Thoracic aorta (tissue), 2 donors: ENCODE results near the gene LPCAT4. TPM values are rescaled to one million over a fixed set of nuclear protein-coding genes. Genes with fewer than 3 reads are reported as not detected.

ENCODE experiments used
- ATAC-seq: fragments of 150-250 bp; one replicate; pipeline ENCODE4 v1.8.0; 2017; ENCODE audit warnings: low read depth; ENCODE audit not compliant: insufficient number of reproducible peaks, low FRiP score
- DNase-seq: peaks from one replicate; pipeline ENCODE4 v3.0.0-alpha.2; 2020; ENCODE audit warnings: low spot score
- H3K27ac ChIP-seq, 2 donors: fragments of 200-600 bp; sonication (generic); 1 replicate in 1 of 2; 2 replicates in 1 of 2; pipeline ENCODE4 v1.5.1; 2016; ENCODE audit warnings: mild to moderate bottlenecking in 2 of 2, moderate library complexity in 2 of 2
- H3K27me3 ChIP-seq: fragments of 200-600 bp; sonication (generic); replicated peaks from 2 replicates; pipeline ENCODE4 v1.6.0; 2016; ENCODE audit warnings: mild to moderate bottlenecking; ENCODE audit not compliant: insufficient read depth
- H3K36me3 ChIP-seq: fragments of 200-600 bp; sonication (generic); one replicate; pipeline ENCODE4 v1.5.1; 2016
- H3K4me1 ChIP-seq, 2 donors: fragments of 200-600 bp; sonication (generic); 1 replicate in 1 of 2; 2 replicates in 1 of 2; pipeline versions ENCODE4 v1.5.1 to v1.6.0; 2016; ENCODE audit warnings: low read depth in 2 of 2, mild to moderate bottlenecking in 1 of 2; ENCODE audit not compliant: control insufficient read depth in 1 of 2
- H3K4me3 ChIP-seq: fragments of 200-600 bp; sonication (generic); 2 replicates; pipeline ENCODE4 v1.5.1; 2016; ENCODE audit warnings: mild to moderate bottlenecking
- H3K9me3 ChIP-seq: fragments of 200-600 bp; sonication (generic); 2 replicates; pipeline ENCODE4 v1.5.1; 2016
- CTCF ChIP-seq: fragments of 200-600 bp; sonication (generic); IDR thresholded peaks from one replicate; pipeline ENCODE4 v1.5.1; 2019; ENCODE audit warnings: antibody characterized with exemption
- total RNA-seq, 2 donors: library from RNA; depleted of rRNA; stranded (reverse); fragments of >200 nt; gene quantifications; one replicate each; pipeline versions ENCODE4 v1.1.0 to v1.2.3, GENCODE V29; 2016

The LPCAT4 gene
- total RNA-seq, 2 donors from 2014 or later, result 13.1 to 20.0 TPM

GRCh38 chr15:34329006-34329405, 38.0 kb downstream of the LPCAT4 start:
- no peak overlapping the region for H3K4me3 ChIP-seq
- peaks cover 17 to 51% of the 10 kb centered on the region in 2 donors for H3K4me1 ChIP-seq
- H3K27ac ChIP-seq, result peak overlapping the region in 1 of 2 donors; percentile 42
- DNase-seq (no peak), ATAC-seq (no peak)
- H3K27me3 ChIP-seq, result no peaks in the 10 kb centered on the region
- no peak for TF ChIP-seq CTCF
- no peaks in the 10 kb centered on the region for H3K9me3 ChIP-seq
- no peaks in the 10 kb centered on the region for H3K36me3 ChIP-seq

- no peak for TF ChIP-seq CTCF
- Histone ChIP-seq H3K4me3 (no peak overlapping the region), H3K36me3 (no peaks in the 10 kb centered on the region), H3K27me3 (no peaks in the 10 kb centered on the region), H3K9me3 (no peaks in the 10 kb centered on the region), H3K27ac (peak overlapping the region in 1 of 2 donors; percentile 42), H3K4me1 (peaks cover 13 to 40% of the 10 kb centered on the region in 2 donors)
- ATAC-seq, result no peak
- no peak for DNase-seq
Observed at GRCh38 chr15:34327906-34328305, 39.1 kb downstream of the LPCAT4 start.

- H3K4me1 ChIP-seq, result peaks cover 13 to 39% of the 10 kb centered on the region in 2 donors
- no peaks in the 10 kb centered on the region for H3K9me3 ChIP-seq
- H3K27me3 ChIP-seq, result no peaks in the 10 kb centered on the region
- H3K27ac ChIP-seq, result peak overlapping the region in 1 of 2 donors; percentile 52
- DNase-seq, result no peak
- TF ChIP-seq CTCF, result no peak
- no peaks in the 10 kb centered on the region for H3K36me3 ChIP-seq
- H3K4me3 ChIP-seq, result no peak overlapping the region
- ATAC-seq, result no peak
Observed at GRCh38 chr15:34325368-34325767, 41.6 kb downstream of the LPCAT4 start.

GRCh38 chr15:34324933-34325332, 42.1 kb downstream of the LPCAT4 start:
- no peaks in the 10 kb centered on the region for H3K36me3 ChIP-seq
- no peak overlapping the region for H3K4me3 ChIP-seq
- H3K4me1 ChIP-seq, result peaks cover 13 to 37% of the 10 kb centered on the region in 2 donors
- H3K9me3 ChIP-seq, result no peaks in the 10 kb centered on the region
- no peak for DNase-seq
- TF ChIP-seq CTCF, result no peak
- no peaks in the 10 kb centered on the region for H3K27me3 ChIP-seq
- peak overlapping the region in 1 of 2 donors; percentile 52 for H3K27ac ChIP-seq
- no peak for ATAC-seq

GRCh38 chr15:34323217-34323616, 43.8 kb downstream of the LPCAT4 start:
- ATAC-seq (no peak), DNase-seq (no peak)
- H3K27me3 ChIP-seq, result no peaks in the 10 kb centered on the region
- H3K27ac ChIP-seq, result no peak overlapping the region
- H3K4me1 ChIP-seq, result peaks cover 9 to 33% of the 10 kb centered on the region in 2 donors
- no peak for TF ChIP-seq CTCF
- H3K36me3 ChIP-seq, result no peaks in the 10 kb centered on the region
- no peaks in the 10 kb centered on the region for H3K9me3 ChIP-seq
- H3K4me3 ChIP-seq, result no peak overlapping the region
